ENCODE results near the gene SPINK13.

DNA sequence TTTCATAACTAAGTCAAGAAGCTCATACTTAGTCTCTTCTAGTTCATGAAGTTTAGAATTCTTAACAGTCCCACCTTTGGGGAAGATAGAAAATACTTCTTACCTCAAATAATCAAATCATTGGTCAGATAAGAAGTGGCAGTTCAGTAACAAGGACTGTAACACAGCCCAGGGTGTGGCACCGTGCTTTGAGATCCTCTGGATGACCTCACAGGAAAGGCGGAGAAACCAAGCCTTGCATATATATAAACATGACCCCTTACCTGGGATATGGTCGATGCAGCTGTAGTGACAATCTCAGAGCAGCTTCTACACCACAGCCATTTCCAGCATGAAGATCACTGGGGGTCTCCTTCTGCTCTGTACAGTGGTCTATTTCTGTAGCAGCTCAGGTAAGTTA is 43.6 kb downstream of the SPINK13 start, which contains the start of gene SPINK7:
- no peak for TF ChIP-seq POLR2A (IDR thresholded peaks at IDR 0.05)
- TF ChIP-seq, protein P1, sequence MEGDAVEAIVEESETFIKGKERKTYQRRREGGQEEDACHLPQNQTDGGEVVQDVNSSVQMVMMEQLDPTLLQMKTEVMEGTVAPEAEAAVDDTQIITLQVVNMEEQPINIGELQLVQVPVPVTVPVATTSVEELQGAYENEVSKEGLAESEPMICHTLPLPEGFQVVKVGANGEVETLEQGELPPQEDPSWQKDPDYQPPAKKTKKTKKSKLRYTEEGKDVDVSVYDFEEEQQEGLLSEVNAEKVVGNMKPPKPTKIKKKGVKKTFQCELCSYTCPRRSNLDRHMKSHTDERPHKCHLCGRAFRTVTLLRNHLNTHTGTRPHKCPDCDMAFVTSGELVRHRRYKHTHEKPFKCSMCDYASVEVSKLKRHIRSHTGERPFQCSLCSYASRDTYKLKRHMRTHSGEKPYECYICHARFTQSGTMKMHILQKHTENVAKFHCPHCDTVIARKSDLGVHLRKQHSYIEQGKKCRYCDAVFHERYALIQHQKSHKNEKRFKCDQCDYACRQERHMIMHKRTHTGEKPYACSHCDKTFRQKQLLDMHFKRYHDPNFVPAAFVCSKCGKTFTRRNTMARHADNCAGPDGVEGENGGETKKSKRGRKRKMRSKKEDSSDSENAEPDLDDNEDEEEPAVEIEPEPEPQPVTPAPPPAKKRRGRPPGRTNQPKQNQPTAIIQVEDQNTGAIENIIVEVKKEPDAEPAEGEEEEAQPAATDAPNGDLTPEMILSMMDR (IDR thresholded peaks at IDR 0.05) = no peak
- no peak for TF ChIP-seq EP300 (IDR thresholded peaks at IDR 0.05)

All from tibial nerve (tissue), 4 donors.